B cell (primary cell): ENCODE data around the gene PRKACA. TPM values are rescaled to one million over a fixed set of nuclear protein-coding genes. Genes with fewer than 3 reads are reported as not detected.

ENCODE experiments used
- ATAC-seq: fragments of 200-7000 bp; cut with Tn5 transposase; one replicate; pipeline ENCODE4 v1.10.0; 2021; ENCODE audit warnings: low read depth, mild to moderate bottlenecking, moderate number of reproducible peaks, moderate library complexity
- CTCF ChIA-PET: fragments of 350-600 bp; sonication (Branson Sonifier 250); formaldehyde crosslinking; loops from one replicate; lab custom pipeline; 2021; ENCODE audit warnings: antibody characterized with exemption, inconsistent platforms; lab: Charles Lee
- POLR2A ChIA-PET: fragments of 350-600 bp; sonication (Branson Sonifier 250); formaldehyde crosslinking; loops from one replicate; lab custom pipeline; 2021; ENCODE audit warnings: antibody characterized with exemption; lab: Charles Lee
- DNase-seq: peaks from one replicate; pipeline ENCODE4 v3.0.0; 2013
- H2AFZ ChIP-seq: 2 replicates; pipeline ENCODE4 v1.6.1; 2012; ENCODE audit warnings: mild to moderate bottlenecking, low read depth, low read length; ENCODE audit not compliant: insufficient read depth, poor library complexity, severe bottlenecking
- H3K27ac ChIP-seq, 2 donors: 1 replicate in 1 of 2; 2 replicates in 1 of 2; pipeline ENCODE4 v1.5.1; 2012 to 2013; ENCODE audit warnings: low read length in 2 of 2, mild to moderate bottlenecking in 2 of 2, moderate library complexity in 1 of 2
- H3K27me3 ChIP-seq, 4 experiments: fragments of 200-600 bp in 1 of 4; sonication (generic) in 1 of 4; replicated peaks in 1 of 4; 1 replicate in 2 of 4; 2 replicates in 2 of 4; pipeline versions ENCODE4 v1.6.1 to v1.7.0; 2013 to 2016; ENCODE audit warnings: low read length in 3 of 4, mild to moderate bottlenecking in 2 of 4, mixed read lengths in 1 of 4, moderate library complexity in 1 of 4; ENCODE audit not compliant: insufficient read depth in 4 of 4, control insufficient read depth in 3 of 4; ENCODE audit errors: control extremely low read depth in 1 of 4
- H3K36me3 ChIP-seq, 2 experiments: replicated peaks in 1 of 2; 1 replicate in 1 of 2; 2 replicates in 1 of 2; pipeline versions ENCODE4 v1.6.1 to v1.7.1; 2013; ENCODE audit warnings: low read length in 1 of 2; ENCODE audit not compliant: insufficient read depth in 2 of 2, control insufficient read depth in 1 of 2; ENCODE audit errors: control extremely low read depth in 1 of 2, extremely low read depth in 1 of 2
- H3K4me1 ChIP-seq, 2 donors: fragments of 200-600 bp in 1 of 2; sonication (generic) in 1 of 2; 1 replicate in 1 of 2; 2 replicates in 1 of 2; pipeline versions ENCODE4 v1.5.1 to v1.6.1; 2013 to 2017; ENCODE audit warnings: low read length in 2 of 2; ENCODE audit not compliant: control insufficient read depth in 2 of 2, insufficient read depth in 2 of 2
- H3K4me2 ChIP-seq: replicated peaks from 2 replicates; pipeline ENCODE3; 2012; ENCODE audit warnings: mild to moderate bottlenecking, low read depth, low read length; ENCODE audit not compliant: poor library complexity, severe bottlenecking
- H3K4me3 ChIP-seq, 5 experiments: fragments of 200-600 bp in 1 of 5; sonication (generic) in 1 of 5; 1 replicate in 3 of 5; 2 replicates in 2 of 5; pipeline versions ENCODE4 v1.5.1 to v1.7.0; 2011 to 2016; ENCODE audit warnings: low read length in 4 of 5, mild to moderate bottlenecking in 4 of 5, low read depth in 2 of 5, control low read depth in 1 of 5, moderate library complexity in 1 of 5; ENCODE audit not compliant: insufficient read depth in 1 of 5; ENCODE audit errors: control extremely low read depth in 1 of 5, extremely low read depth in 1 of 5
- H3K79me2 ChIP-seq: fragments of 200-600 bp; sonication (generic); one replicate; pipeline ENCODE4 v1.6.0; 2016; ENCODE audit warnings: low read length; ENCODE audit not compliant: control insufficient read depth, insufficient read depth
- H3K9ac ChIP-seq: fragments of 200-600 bp; sonication (generic); 2 replicates; pipeline ENCODE4 v1.6.1; 2017; ENCODE audit warnings: mild to moderate bottlenecking, low read length, moderate library complexity
- H3K9me3 ChIP-seq, 3 donors: one replicate each; pipeline versions ENCODE4 v1.6.1 to v1.7.1; 2013; ENCODE audit warnings: low read length in 2 of 3; ENCODE audit not compliant: control insufficient read depth in 2 of 3, insufficient read depth in 1 of 3; ENCODE audit errors: control extremely low read depth in 1 of 3
- H4K20me1 ChIP-seq: 2 replicates; pipeline ENCODE4 v1.6.0; 2012; ENCODE audit warnings: mild to moderate bottlenecking, low read length; ENCODE audit not compliant: insufficient read depth, control insufficient read depth, poor library complexity, severe bottlenecking
- H3K27ac Mint-ChIP-seq: one replicate; pipeline ENCODE4 v1.8.0; 2021; ENCODE audit warnings: mixed read lengths
- H3K27me3 Mint-ChIP-seq: one replicate; pipeline ENCODE4 v1.8.0; 2021; ENCODE audit warnings: mixed read lengths
- H3K4me1 Mint-ChIP-seq: one replicate; pipeline ENCODE4 v1.8.0; 2021; ENCODE audit warnings: mixed read lengths
- H3K4me3 Mint-ChIP-seq: one replicate; pipeline ENCODE4 v1.8.0; 2021; ENCODE audit warnings: mixed read lengths
- H3K9me3 Mint-ChIP-seq: one replicate; pipeline ENCODE4 v1.8.0; 2022; ENCODE audit warnings: mixed read lengths; ENCODE audit not compliant: insufficient read depth
- EZH2 ChIP-seq: IDR thresholded peaks from 2 replicates; pipeline ENCODE4 v1.6.1; 2012; ENCODE audit warnings: borderline replicate concordance, low read depth, mild to moderate bottlenecking, moderate library complexity, low read length; ENCODE audit not compliant: insufficient read depth, poor library complexity, severe bottlenecking
- WGBS: methylation state at CpG from one replicate; pipeline ENCODE4 v1.1.5; 2013; ENCODE audit warnings: missing lambda C conversion rate; ENCODE audit not compliant: insufficient coverage; 5-methylcytosine and 5-hydroxymethylcytosine counted together
- intact Hi-C: fragments of 100-400 bp; cut with micrococcal nuclease; formaldehyde crosslinking; loops from one replicate; pipeline ENCODE4 v1.10.0; 2022
- polyA plus RNA-seq: library from polyadenylated mRNA; depleted of rRNA; stranded (reverse); fragments of >200 nt; gene quantifications from 2 replicates; pipeline ENCODE4 v1.2.3, GENCODE V29; 2012
- total RNA-seq, 2 donors: library from RNA; stranded (reverse); fragments of 120-200 nt in 1 of 2; gene quantifications; 1 replicate in 1 of 2; 2 replicates in 1 of 2; pipeline versions ENCODE4 v1.2.3 to v1.2.4, GENCODE V29; 2013 to 2022
- TF ChIP-seq, protein P1 (sequence below): fragments of 200-600 bp; IDR thresholded peaks from one replicate; pipeline ENCODE4 v1.8.0; 2022; ENCODE audit warnings: antibody characterized with exemption, mild to moderate bottlenecking

PRKACA gene
- total and polyA plus RNA-seq, 2 donors (not counting 1 experiment from before 2014, with no cell fraction given) = 36.8 to 43.0 TPM

DNA sequence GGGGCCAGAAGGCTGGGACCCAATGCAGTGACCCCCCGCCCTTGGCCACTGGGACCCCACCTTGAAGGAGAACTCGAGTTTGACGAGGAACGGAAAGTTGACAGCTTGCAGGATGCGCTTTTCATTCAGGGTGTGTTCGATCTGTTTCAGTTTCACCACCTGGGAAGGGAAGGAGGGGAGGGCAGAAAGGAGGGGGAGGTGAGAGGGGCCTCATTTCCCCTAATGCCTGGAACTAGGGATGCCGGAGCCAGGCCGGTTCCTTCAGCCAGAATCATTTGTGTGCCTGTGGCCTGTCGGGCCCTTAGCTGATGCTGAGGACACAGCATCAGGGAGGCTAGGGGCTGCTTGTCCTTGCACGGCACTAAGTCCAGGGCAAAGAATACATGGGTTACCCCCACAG is 14.8 kb downstream of the PRKACA start:
- intact Hi-C loops = no loop called here
- Histone ChIP-seq H3K27ac (no peak overlapping the region), H3K4me3 (no peak overlapping the region), H3K27me3 (no peaks in the 10 kb centered on the region), H2AFZ (no peak overlapping the region), H3K4me2 (no peak overlapping the region), H3K9ac (no peak overlapping the region), H3K79me2 (peaks cover 2% of the 10 kb centered on the region), H4K20me1 (no peaks in the 10 kb centered on the region), H3K36me3 (peaks cover 0 to 29% of the 10 kb centered on the region in 2 experiments), H3K9me3 (no peaks in the 10 kb centered on the region), H3K4me1 (no peaks in the 10 kb centered on the region)
- Mint-ChIP-seq H3K4me1 (no peaks in the 10 kb centered on the region), H3K27ac (no peak overlapping the region), H3K9me3 (no peaks in the 10 kb centered on the region), H3K27me3 (no peaks in the 10 kb centered on the region), H3K4me3 (no peak overlapping the region)
- DNase-seq = no peak
- 88% methylated on average over 10 of the region's 10 CpGs for WGBS
- no peak for ATAC-seq
- TF ChIP-seq EZH2 = no peak
- TF ChIP-seq, protein P1, sequence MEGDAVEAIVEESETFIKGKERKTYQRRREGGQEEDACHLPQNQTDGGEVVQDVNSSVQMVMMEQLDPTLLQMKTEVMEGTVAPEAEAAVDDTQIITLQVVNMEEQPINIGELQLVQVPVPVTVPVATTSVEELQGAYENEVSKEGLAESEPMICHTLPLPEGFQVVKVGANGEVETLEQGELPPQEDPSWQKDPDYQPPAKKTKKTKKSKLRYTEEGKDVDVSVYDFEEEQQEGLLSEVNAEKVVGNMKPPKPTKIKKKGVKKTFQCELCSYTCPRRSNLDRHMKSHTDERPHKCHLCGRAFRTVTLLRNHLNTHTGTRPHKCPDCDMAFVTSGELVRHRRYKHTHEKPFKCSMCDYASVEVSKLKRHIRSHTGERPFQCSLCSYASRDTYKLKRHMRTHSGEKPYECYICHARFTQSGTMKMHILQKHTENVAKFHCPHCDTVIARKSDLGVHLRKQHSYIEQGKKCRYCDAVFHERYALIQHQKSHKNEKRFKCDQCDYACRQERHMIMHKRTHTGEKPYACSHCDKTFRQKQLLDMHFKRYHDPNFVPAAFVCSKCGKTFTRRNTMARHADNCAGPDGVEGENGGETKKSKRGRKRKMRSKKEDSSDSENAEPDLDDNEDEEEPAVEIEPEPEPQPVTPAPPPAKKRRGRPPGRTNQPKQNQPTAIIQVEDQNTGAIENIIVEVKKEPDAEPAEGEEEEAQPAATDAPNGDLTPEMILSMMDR = no peak
- POLR2A ChIA-PET = no interaction called here
- CTCF ChIA-PET = interaction anchor here (1.6 kb wide), 1 partner anchor 22 kb away, joined by 4 read pairs; no protein-coding TSS in a partner anchor

DNA sequence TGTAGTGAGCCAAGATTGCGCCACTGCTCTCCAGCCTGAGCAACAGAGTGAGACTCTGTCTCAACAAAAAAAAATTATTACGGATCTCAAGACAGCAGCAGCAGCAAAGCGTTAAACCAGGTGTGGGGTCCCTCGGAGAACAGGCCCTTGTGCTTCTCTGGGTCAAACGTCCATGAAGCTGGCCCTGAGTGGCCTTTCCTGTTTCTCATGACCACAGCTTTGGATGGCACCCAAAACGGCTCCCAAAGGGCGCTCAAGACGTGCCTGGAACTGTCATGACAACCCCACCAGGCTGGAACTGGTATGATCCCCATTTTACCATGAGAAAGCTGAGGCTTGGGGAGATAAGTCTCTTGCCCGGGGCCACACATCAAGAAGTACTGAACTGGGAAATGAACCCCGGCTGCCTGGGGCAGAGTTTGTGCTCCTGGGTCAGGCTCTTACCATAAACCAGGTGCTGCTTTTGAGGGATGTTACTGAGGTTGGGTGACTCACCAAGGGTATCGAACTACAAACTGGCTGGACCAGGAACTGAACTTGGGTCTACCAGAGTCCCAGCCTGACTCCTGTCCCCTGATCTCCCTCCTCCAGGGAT is 15.4 kb downstream of the PRKACA start:
- TF ChIP-seq, protein P1 = no peak
- no peak for TF ChIP-seq EZH2
- ChIA-PET CTCF (interaction anchor here (1.6 kb wide), 1 partner anchor 21 kb away, joined by 4 read pairs; no protein-coding TSS in a partner anchor), POLR2A (no interaction called here)
- 94% methylated on average over 10 of the region's 11 CpGs for WGBS
- no peak overlapping the region for H3K4me3 ChIP-seq
- Mint-ChIP-seq H3K27ac (no peak overlapping the region), H3K9me3 (no peaks in the 10 kb centered on the region), H3K27me3 (no peaks in the 10 kb centered on the region), H3K4me1 (no peaks in the 10 kb centered on the region), H3K4me3 (no peak overlapping the region)
- no peaks in the 10 kb centered on the region for H3K9me3 ChIP-seq
- no peak overlapping the region for H2AFZ ChIP-seq
- intact Hi-C loops = no loop called here
- no peak overlapping the region for H3K27ac ChIP-seq
- no peak overlapping the region for H3K4me2 ChIP-seq
- ATAC-seq (no peak), DNase-seq (no peak)
- no peaks in the 10 kb centered on the region for H3K27me3 ChIP-seq
- H3K4me1 ChIP-seq = no peaks in the 10 kb centered on the region
- H4K20me1 ChIP-seq = no peaks in the 10 kb centered on the region
- no peak overlapping the region for H3K9ac ChIP-seq
- H3K36me3 ChIP-seq = peaks cover 0 to 32% of the 10 kb centered on the region in 2 experiments
- H3K79me2 ChIP-seq = peaks cover 2% of the 10 kb centered on the region
